HUDEP-2 (cell line): ENCODE measurements around the gene EDEM3.
A peak's percentile ranks its signal among the peaks of the same experiment; 100 is the strongest.

Experiments used
- DNase-seq, 76 experiments: peaks; one replicate each; lab custom pipeline; 2025; ENCODE audit not compliant: unreplicated experiment in 76 of 76; lab: John Stamatoyannopoulos, UW

EDEM3 gene

DNA sequence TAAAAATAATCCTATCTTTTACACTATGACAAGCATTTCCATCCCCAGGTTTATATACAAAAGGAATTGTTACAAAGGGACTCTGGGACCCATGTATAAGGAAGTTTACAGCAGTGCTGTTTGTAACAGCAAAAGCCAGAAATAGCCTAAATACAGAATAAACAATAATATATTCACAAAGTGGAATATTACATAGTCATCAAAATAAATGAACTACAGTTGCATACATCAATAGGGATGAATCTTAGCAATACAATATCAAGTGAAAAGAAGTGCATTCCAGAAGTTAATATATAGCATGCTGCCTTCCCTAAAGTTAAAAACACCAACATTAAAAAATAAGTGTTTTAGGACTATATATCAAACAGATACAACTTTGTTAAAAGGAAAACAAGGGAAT, 77.3 kb downstream of the EDEM3 start:
- DNase-seq: no peak

DNA sequence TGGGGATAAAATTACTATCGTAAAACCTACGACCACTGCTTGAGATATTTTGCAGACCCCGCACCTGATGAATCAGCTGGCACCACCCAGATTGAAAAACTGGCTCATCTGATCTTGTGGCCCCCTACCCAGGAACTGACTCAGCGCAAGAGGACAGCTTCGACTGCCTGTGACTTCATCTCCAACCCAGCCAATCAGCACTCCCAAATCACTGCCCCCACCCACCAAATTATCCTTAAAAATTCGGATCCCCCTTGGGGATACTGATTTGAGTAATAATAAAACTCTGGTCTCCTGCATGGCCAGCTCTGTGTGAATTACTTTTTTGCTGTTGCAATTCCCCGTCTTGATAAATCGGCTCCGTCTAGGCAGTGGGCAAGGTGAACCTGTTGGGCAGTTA, 81.4 kb downstream of the EDEM3 start:
- DNase-seq: no peak

DNA sequence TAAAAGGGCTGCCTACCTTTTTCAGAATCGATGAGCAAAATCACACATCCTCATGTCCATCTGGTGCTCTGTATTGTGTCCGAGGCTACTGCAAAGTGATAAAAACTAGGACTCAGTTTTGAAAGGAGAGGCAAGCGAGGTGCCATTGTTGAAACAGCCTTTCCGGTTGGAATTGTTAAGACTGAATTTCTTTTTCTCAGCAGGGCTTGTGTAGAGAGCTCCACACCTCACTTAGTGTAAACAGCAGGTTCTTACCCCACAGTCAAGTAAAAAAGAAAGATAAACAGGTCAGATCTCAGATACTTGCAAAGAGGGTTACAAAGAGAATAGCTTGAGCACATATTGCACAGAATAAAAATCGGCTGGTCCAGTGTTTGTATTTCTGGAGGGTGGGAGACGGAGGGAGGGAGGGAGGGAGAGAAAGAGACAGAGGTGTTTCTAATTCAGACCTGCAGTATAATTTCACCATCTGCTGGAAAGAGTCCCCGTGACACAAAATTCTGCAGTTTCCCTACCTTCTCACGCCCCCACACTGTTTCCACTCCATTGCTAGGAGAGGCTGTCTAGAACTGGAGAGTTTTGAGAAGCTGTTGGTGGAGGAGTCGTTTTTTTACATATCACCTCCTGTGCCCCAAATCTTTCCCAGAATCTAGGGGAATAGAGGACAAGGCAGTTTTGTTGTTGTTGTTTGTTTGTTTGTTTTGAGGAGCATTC, 82.5 kb downstream of the EDEM3 start:
- DNase-seq: no peak

DNA sequence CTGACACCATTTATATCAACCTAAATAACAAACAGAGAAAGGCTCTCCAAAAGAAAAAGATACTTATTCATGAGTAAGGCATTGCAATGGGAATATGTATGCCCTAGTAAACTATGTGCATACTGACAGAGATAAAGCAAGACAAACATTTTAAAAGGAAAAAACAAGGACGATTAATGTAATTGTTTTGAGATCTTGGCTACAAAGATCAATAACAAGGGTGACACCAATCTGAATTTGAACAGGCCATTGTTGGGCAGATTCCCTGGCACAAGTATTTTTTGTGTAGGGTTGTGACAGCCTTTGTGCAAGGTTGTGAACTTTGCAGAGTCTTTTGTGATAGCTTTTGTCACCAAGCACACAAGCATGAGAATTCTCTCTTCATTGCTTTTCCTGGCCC, 85.3 kb downstream of the EDEM3 start:
- DNase-seq: no peak

DNA sequence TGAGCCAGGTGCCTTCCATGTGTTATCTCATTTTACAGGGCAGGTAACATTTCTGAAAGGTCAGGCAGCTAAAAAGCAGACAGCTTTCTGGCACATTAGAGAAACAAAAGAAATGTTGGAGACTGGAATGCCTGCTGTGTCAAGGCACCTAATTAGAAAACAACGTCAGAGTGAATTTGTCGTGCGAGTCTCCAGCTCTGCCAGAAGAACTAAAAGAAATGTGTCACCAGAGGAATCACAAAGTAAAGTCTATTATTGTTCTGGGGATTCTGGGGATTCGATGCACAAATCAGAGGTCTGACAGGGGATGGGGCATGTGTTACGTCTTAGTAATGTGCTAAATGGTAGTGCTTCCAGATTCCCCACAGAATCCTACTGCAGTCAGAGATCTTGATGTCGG, 89.3 kb downstream of the EDEM3 start:
- DNase-seq: no peak

GRCh38 chr1:184664661-184665060, 90.0 kb downstream of the EDEM3 start:
- no peak for DNase-seq

DNA sequence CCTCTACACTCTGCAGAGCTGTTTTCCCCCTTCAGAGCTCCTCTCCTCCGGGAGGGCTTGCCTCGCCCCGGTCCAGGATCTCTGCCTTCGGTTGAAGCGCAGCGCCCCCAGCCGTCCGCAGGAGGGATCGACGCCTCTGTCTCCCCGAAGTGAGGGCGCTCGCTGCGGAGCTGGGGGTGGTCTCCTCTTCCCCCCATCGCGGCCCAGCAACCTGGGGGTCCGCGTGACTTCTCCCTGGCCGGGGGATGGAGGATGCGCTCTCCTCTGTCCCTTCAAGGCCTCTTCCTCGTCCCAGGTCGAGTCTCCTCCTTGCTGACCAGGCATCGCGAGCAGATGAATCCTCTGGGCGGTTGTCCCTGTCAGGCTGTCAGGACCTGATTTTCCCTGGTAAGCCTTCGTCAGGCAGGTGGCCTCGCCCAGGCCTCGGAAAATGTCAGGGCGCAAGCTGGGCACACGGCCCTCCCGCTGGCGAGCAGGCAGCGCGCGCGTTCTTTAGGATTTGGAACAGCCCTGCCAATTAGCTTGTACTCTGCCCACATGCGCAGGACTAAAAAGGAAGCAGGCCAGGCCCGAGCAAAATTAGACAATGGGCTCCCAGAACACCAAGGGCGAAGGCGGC, 90.5 kb downstream of the EDEM3 start:
- DNase-seq: peak in 31 of 76 experiments; percentile 2 to 54 (median 19)

DNA sequence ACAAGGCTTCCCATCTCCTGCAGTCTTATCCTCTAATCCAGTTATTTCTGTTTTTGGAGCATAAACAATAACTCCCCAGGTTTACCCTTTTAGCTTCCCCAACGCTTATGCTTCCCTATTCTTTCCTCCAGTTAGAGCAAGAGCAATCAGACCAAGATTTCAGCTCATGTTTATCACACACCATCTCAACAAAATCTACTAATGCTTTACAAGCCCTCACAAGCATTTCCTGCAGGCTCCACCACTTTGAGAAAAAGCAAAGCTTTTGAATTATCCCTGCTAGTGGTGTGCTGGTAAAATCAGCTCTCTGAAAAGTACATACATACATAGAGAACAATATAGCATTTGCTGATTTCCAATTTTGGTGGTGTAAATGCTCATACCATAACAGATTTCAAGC, 92.9 kb downstream of the EDEM3 start:
- no peak for DNase-seq

GRCh38 chr1:184660462-184661191, 94.0 kb downstream of the EDEM3 start:
- no peak for DNase-seq

GRCh38 chr1:184658055-184658454, 96.6 kb downstream of the EDEM3 start:
- DNase-seq: no peak

DNA sequence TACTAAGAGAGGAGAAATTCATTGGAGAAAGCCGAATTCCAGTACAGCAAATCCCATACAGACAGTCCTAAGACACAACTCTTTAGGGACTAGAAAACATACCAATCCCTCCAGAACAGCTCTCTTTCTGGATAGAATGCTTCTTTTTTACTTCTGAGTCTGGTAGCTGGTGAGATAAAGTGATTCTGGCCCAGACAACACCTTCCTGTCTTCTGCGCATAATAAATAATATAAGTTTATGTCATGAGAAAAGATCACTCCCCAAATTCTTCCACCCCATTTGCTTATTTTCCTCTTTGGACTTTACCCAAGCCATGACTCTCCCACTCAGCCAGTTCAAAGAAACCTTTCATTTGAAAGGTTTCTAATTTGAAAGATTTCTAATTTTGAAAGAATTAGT, 98.4 kb downstream of the EDEM3 start:
- no peak for DNase-seq

DNA sequence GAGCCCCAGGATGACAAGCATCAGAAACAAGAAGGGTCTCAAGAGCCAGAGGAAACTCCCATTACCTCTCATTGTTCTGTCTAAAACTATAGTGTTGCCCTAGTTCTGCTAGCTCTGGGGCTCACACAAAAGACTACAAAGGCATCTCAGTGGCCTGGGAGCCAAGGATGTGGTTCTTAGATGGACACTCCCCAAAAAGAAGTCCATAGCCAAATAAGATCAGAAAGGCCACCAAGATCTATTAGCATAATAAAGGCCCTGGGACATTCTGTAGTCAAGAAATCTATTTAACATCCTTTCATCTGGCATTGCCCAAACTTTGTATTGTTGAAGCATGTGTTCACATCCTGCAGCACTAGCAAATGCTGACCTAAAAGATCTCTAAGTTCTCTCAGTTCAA, 99.5 kb downstream of the EDEM3 start:
- DNase-seq: no peak

DNA sequence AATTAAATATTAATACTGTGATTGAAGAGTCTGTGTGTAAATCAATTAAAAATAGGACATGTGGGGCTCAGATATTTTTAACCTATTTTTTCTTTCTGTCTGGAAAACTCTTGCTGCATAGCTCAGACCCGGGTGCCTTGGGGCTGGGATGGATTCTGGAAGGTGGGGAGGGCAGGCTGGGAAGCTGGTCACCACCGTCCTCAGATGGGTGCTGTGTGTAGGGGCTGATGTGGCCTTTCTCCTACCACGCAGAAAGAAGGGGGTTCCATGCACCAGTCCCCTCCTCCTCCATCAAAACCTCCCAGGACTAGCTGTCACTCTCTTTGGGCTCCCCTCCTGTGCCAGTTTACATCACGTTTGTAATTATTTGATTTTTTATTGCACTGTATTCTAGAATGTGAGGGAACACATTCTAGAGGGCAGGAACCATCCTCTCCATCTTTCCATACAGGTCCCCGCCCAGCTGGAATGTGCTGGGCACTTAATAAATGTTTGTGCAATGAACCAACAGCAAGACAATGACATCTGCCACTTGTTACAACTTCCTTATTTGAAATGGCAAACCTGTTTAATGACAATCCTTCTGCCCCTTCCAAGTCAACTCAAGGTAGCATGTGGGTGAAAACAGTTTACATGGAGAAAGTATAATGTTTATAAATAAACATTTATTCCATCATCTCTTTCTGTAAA, 104.3 kb downstream of the EDEM3 start:
- no peak for DNase-seq

GRCh38 chr1:184649451-184649888, 105.2 kb downstream of the EDEM3 start:
- DNase-seq: no peak

- DNase-seq: no peak
Measured at GRCh38 chr1:184648856-184649201, 105.8 kb downstream of the EDEM3 start.

GRCh38 chr1:184648160-184648855, 106.3 kb downstream of the EDEM3 start:
- DNase-seq: no peak

GRCh38 chr1:184647471-184647870, 107.2 kb downstream of the EDEM3 start:
- no peak for DNase-seq

DNA sequence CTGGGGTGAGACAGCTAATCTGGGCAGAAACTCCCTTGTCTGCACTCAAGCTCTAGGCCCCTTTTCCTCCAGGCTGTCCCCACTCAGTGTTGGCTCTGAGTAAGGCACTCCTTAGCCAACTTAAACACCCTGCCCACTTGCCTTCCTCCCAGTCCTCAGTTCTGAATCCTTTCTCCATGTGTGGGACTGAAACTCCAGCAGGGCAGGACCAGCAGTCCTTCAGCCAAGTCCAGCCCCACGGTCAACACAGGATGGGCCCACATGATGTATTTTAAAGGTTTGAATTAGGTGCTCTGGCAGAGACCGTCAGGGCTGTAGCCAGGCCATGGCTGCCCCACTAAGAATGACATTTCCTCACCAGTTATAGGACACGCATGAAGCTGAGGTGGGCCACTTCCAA, 107.8 kb downstream of the EDEM3 start:
- DNase-seq: no peak

GRCh38 chr1:184646178-184646701, 108.4 kb downstream of the EDEM3 start:
- no peak for DNase-seq

DNA sequence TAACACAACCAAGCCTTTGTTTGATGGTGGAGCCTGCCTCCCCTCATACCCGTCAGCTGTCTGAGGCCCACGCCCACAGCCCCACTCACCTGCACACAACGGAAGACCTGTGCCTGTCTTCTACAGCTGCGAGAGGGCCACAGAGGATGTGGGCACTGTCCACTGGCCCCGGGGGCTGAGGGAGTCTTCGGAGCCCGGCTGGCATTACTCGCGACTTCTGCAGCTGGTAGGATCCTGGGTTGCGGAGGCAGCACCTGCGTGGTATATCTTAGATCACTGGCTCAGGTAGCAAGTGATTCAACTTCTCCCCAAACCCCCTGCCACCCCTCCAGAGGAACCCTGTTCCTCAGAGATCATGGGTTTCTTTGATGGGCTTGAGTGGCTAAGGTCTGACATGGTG, 109.9 kb downstream of the EDEM3 start:
- no peak for DNase-seq

DNA sequence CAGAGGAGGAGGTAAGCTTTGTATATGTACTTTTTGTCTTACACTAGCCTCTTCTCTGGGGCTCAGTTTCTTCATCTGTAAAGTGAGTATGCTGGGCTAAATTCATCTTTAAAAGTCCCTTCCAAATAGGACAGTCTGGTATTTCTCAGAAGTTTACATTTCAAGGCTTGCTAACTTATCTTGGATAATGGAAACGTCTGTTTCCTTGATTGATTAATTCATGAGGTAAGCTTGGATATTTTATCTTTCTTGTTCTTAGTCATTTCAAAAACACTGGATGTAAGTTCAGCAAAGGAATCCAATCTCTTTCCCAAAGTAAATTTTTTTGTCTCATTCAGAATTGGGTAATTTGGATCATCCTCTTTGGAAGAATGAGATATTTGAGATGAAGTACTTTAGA, 111.0 kb downstream of the EDEM3 start:
- DNase-seq: no peak
